Stimulated activated naive CD8-positive, alpha-beta T cell treated with anti-CD3 and anti-CD28 coated beads, Interleukin-15, amount 100 ng/mL, for 72 hours (primary cell): Measurements from ENCODE around the gene GLIPR2.
"Not testable (repeated sequence)": the region's sequence is repeated elsewhere in the genome, so short reads cannot be mapped to it uniquely, and the experiment has no call there.

Source experiments
- ATAC-seq: fragments of 150-1000 bp; cut with Tn5 transposase; 2 replicates; pipeline ENCODE4 v1.10.0; 2021; ENCODE audit warnings: mild to moderate bottlenecking, moderate library complexity
- DNase-seq, 2 donors: peaks; one replicate each; pipeline ENCODE4 v3.0.0; 2021 to 2022
- H3K27ac Mint-ChIP-seq, 2 donors: one replicate each; pipeline ENCODE4 v1.8.0; 2022; ENCODE audit warnings: mild to moderate bottlenecking in 2 of 2, mixed read lengths in 2 of 2, moderate library complexity in 2 of 2
- H3K27me3 Mint-ChIP-seq: one replicate; pipeline ENCODE4 v1.8.0; 2022; ENCODE audit warnings: mixed read lengths
- H3K4me1 Mint-ChIP-seq: one replicate; pipeline ENCODE4 v1.8.0; 2022; ENCODE audit warnings: mild to moderate bottlenecking, mixed read lengths
- H3K4me3 Mint-ChIP-seq, 2 donors: one replicate each; pipeline ENCODE4 v1.8.0; 2022; ENCODE audit warnings: mild to moderate bottlenecking in 2 of 2, mixed read lengths in 2 of 2, moderate library complexity in 1 of 2
- H3K9me3 Mint-ChIP-seq, 2 donors: one replicate each; pipeline ENCODE4 v1.8.0; 2022; ENCODE audit warnings: mixed read lengths in 2 of 2

The GLIPR2 gene

GRCh38 chr9:36146651-36147050 lies 10.1 kb downstream of the GLIPR2 start:
- Mint-ChIP-seq H3K27me3 (no peaks in the 10 kb centered on the region), H3K9me3 (peaks cover 14 to 16% of the 10 kb centered on the region in 2 donors), H3K27ac (no peak overlapping the region), H3K4me1 (peaks cover 94% of the 10 kb centered on the region), H3K4me3 (no peak overlapping the region)
- DNase-seq, result no peak
- no peak for ATAC-seq

DNA sequence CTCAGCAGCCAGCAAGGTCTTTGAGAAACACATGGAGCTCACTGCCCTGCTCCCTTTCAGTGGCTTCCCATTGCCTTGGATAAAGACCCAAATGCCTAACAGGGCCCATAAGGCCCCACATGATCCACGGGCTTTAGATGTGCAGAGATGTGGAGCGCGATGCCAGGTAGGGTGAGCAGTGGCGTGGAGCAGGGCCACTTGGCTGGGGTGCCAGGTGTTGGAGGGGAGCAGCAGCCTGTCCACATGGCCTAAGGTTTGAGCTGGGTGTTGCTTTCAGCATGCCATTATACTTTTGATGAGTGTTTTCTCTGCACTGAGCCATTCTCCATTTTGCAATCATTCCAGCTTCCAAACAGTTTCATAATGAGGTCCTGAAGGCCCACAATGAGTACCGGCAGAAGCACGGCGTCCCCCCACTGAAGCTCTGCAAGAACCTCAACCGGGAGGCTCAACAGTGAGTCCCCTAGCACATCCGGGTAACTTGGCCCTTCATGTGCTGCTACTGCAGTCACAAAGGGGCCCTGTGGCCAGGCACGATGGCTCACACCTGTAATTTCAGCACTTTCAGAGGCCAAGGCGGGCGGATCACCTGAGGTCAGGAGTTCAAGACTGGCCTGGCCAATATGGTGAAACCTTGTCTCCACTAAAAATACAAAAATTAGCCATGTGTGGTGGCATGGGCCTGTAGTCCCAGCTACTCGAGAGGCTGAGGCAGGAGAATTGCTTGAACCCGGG lies 11.1 kb downstream of the GLIPR2 start:
- H3K4me3 Mint-ChIP-seq, result no peak overlapping the region
- ATAC-seq, result no peak
- peaks cover 92% of the 10 kb centered on the region for H3K4me1 Mint-ChIP-seq
- H3K9me3 Mint-ChIP-seq, result peaks cover 14 to 16% of the 10 kb centered on the region in 2 donors
- H3K27ac Mint-ChIP-seq, result no peak overlapping the region
- no peak for DNase-seq
- H3K27me3 Mint-ChIP-seq, result no peaks in the 10 kb centered on the region

GRCh38 chr9:36148311-36149051 lies 11.9 kb downstream of the GLIPR2 start:
- peak overlapping the region; percentile 20 to 40 for H3K4me3 Mint-ChIP-seq
- ATAC-seq (peak; percentile 70), DNase-seq (peak; percentile 72 to 88)
- H3K9me3 Mint-ChIP-seq, result peaks cover 14 to 16% of the 10 kb centered on the region in 2 donors
- peaks cover 91% of the 10 kb centered on the region for H3K4me1 Mint-ChIP-seq
- H3K27me3 Mint-ChIP-seq, result no peaks in the 10 kb centered on the region
- H3K27ac Mint-ChIP-seq, result no peak overlapping the region

DNA sequence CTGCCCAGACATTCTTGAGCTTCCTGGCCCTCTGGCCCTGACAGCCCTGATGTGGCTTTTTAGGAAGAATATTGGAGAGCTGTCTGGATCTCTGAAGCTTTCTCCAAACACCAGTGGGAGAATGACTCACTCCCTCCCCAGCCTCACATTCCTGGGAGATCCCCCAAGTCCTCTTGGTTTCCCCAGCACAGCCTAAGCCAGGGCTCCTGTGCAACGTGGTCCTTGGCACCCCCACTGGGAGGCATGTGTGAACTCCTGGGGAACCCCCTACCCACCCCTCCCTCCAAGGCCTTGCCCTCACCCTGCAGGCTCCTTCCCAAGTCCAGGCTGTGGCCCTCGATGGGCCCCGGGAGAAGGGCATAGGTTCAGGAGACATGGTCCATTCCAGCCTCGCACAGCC lies 12.7 kb downstream of the GLIPR2 start:
- Mint-ChIP-seq H3K9me3 (peaks cover 14 to 16% of the 10 kb centered on the region in 2 donors), H3K4me3 (no peak overlapping the region), H3K27me3 (no peaks in the 10 kb centered on the region), H3K27ac (no peak overlapping the region), H3K4me1 (peaks cover 91% of the 10 kb centered on the region)
- no peak for ATAC-seq
- DNase-seq, result no peak

DNA sequence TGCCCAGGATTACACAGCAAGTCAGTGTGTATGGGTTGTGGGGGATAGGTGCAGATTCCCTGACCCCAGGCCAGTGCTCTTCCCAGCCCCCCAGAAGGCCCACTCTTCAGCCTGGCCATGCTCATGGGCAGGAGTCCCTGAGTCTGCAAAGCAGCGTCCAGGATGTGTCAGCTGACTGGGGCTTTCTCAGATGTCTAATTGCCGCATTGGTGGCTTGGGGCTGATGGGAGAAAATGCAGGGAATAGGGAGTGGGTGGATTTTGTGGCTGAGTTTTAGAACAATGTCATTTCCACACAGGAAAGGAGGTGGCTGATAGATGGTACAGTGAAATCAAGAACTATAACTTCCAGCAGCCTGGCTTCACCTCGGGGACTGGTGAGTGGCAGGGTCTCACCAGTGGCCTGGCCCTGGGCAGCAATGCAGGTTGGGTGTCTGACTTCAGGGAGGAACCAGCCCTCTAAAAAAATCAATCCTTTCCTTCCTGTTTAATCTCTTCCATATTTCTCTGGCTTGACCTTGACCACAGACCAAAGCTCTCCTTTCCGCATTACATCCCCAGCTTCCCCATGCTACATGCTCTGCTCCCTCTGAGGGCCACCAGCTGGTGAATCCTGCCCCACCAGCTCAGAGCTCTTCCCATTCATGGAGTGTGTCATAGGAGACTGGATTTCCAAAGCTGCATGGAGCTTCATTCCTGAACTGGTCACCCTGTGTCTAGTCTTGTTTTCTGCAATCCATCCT lies 14.2 kb downstream of the GLIPR2 start:
- Mint-ChIP-seq H3K4me1 (peaks cover 84% of the 10 kb centered on the region), H3K27ac (peak overlapping the region; percentile 27 to 72)
- ATAC-seq, result no peak

DNA sequence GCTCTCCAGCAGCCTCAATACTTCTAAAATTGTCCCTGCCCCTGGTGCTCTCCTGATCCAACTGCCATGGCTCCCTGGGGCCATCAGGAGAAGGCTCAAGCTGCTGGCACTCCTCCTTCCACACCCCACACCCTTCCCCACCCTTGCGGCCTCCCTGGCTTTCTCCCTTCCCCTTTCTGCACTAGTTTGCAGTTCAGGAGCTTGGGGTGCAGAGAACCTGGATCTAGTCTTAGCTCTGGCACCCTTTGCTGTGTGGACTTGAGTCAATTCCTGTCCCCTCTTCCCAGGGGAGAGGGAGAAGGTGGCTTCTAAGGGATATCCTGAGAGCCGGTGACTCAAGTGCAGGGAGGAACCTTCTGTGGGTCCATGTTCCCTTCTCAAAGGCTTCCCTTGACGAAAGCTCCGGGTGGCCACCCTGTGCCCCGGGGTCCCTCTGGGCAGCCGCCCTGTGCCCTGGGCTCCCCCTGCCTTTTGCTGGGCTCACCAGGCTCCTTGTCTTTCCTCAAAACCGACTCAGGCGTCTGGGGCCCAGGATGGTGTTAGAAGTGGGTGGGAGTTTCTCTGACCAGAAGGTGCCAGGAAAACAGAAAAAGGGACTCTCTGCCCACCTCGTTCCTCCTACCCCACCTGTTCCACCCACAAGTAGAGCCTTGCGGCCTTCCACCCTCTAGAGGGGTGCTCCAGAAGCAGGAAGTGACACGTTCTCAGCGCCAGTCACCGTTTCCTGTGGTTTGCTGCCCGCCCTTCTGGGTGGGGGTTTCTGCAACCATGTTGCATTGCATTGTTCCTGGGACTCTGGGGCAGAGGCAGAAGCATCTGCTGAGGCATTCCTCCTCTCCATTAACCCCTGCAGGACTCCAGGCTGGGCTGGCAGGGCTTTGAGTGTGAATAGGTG lies 15.0 kb downstream of the GLIPR2 start:
- Mint-ChIP-seq H3K4me1 (peaks cover 80% of the 10 kb centered on the region), H3K27ac (peak overlapping the region; percentile 94 to 95), H3K4me3 (peak overlapping the region; percentile 78 to 86), H3K9me3 (peaks cover 0 to under 1% of the 10 kb centered on the region in 2 donors), H3K27me3 (no peaks in the 10 kb centered on the region)
- DNase-seq (peak; percentile 75 to 85), ATAC-seq (peak; percentile 93)

More for the DNA sequence above, 14.2 kb downstream of the GLIPR2 start:
- H3K27me3 Mint-ChIP-seq, result no peaks in the 10 kb centered on the region
- H3K9me3 Mint-ChIP-seq, result peaks cover 8 to 9% of the 10 kb centered on the region in 2 donors
- no peak for DNase-seq
- H3K4me3 Mint-ChIP-seq, result peak overlapping the region; percentile 78 to 86

GRCh38 chr9:36152741-36153438 lies 16.4 kb downstream of the GLIPR2 start:
- peak overlapping the region in 1 of 2 donors; percentile 63 for H3K27ac Mint-ChIP-seq
- no peak for ATAC-seq
- DNase-seq, result no peak
- H3K4me3 Mint-ChIP-seq, result peak overlapping the region in 1 of 2 donors; percentile 44
- no peaks in the 10 kb centered on the region for H3K9me3 Mint-ChIP-seq
- H3K4me1 Mint-ChIP-seq, result peaks cover 69% of the 10 kb centered on the region
- no peaks in the 10 kb centered on the region for H3K27me3 Mint-ChIP-seq

DNA sequence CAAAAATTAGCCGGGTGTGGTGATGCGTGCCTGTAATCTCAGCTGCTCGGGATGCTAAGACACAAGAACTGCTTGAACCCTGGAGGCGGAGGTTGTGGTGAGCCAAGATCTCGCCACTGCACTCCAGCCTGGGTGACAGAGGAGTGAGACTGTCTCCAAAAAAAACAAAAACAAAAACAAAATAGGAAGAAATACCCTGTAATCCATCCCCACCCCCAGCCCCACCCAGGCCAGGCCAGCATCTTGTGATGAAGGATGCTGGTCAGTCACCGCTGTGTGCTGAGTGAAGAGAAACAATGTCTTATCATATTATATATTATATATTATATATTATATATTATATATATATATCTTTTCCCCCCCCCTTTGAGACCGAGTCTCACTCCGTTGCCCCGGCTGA lies 17.2 kb downstream of the GLIPR2 start:
- ATAC-seq (no peak), DNase-seq (no peak)
- H3K4me3 Mint-ChIP-seq, result no peak overlapping the region
- H3K9me3 Mint-ChIP-seq, result no peaks in the 10 kb centered on the region
- no peak overlapping the region for H3K27ac Mint-ChIP-seq
- peaks cover 68% of the 10 kb centered on the region for H3K4me1 Mint-ChIP-seq
- no peaks in the 10 kb centered on the region for H3K27me3 Mint-ChIP-seq

GRCh38 chr9:36154331-36154952 lies 17.9 kb downstream of the GLIPR2 start:
- DNase-seq (no peak), ATAC-seq (no peak)
- peak overlapping the region in 1 of 2 donors; percentile 44 for H3K4me3 Mint-ChIP-seq
- no peaks in the 10 kb centered on the region for H3K27me3 Mint-ChIP-seq
- H3K4me1 Mint-ChIP-seq, result peaks cover 61% of the 10 kb centered on the region
- peak overlapping the region in 1 of 2 donors; percentile 47 for H3K27ac Mint-ChIP-seq
- no peaks in the 10 kb centered on the region for H3K9me3 Mint-ChIP-seq

- Mint-ChIP-seq H3K4me3 (no peak overlapping the region), H3K27ac (no peak overlapping the region), H3K4me1 (peaks cover 45% of the 10 kb centered on the region), H3K27me3 (no peaks in the 10 kb centered on the region), H3K9me3 (no peaks in the 10 kb centered on the region)
- ATAC-seq, result no peak
- DNase-seq, result no peak
These were observed 19.6 kb downstream of the GLIPR2 start for GRCh38 chr9:36156116-36156515.

DNA sequence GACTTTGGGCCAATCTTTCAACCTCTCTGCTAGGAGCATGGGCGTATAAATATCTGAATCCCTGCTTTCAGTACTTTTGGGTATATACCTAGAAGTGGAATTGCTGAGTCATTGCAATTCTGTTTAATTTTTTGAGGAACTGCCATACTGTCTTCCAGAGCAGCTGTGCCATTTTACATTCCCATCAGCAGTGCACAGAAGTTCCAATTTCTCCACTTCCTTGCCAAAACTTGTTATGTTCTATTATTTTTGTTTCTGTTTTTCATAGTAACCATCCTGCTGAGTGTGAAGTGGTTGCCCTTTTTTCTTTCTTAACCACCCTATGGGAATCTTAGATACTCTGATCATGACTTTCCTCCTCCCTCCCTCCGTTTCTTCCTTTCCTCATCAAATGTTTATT lies 21.6 kb downstream of the GLIPR2 start:
- DNase-seq, result no peak
- Mint-ChIP-seq H3K27ac (no peak overlapping the region), H3K9me3 (no peaks in the 10 kb centered on the region)

DNA sequence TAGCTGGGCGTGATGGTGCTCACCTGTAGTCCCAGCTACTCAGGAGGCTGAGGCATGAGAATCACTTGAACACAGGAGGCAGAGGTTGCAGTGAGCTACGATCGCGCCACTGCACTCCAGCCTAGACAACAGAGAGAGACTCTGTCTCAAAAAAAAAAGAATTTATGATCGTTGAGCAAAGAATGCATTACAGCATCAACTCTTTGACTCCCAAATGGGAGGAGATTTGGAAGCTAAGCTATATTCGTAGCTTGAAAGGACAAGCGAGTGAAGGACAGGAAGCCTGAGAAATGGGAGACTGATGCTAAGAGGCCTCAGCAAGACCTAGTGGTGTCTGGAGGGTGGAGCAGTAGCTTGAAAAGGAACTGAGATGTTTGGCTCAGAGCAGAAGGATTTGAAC lies 22.4 kb downstream of the GLIPR2 start:
- no peak overlapping the region for H3K4me3 Mint-ChIP-seq
- H3K9me3 Mint-ChIP-seq, result no peaks in the 10 kb centered on the region
- ATAC-seq (no peak), DNase-seq (no peak)
- no peaks in the 10 kb centered on the region for H3K27me3 Mint-ChIP-seq
- H3K4me1 Mint-ChIP-seq, result peaks cover 19% of the 10 kb centered on the region
- H3K27ac Mint-ChIP-seq, result no peak overlapping the region

More for the DNA sequence above, 21.6 kb downstream of the GLIPR2 start:
- Mint-ChIP-seq H3K4me1 (peaks cover 27% of the 10 kb centered on the region), H3K27me3 (no peaks in the 10 kb centered on the region), H3K4me3 (no peak overlapping the region)
- no peak for ATAC-seq

GRCh38 chr9:36159509-36159908 lies 23.0 kb downstream of the GLIPR2 start:
- H3K27ac Mint-ChIP-seq, DNase-seq, H3K9me3 Mint-ChIP-seq, ATAC-seq, H3K27me3 Mint-ChIP-seq, H3K4me3 Mint-ChIP-seq: not testable (repeated sequence)
- peaks cover 13% of the 10 kb centered on the region for H3K4me1 Mint-ChIP-seq

DNA sequence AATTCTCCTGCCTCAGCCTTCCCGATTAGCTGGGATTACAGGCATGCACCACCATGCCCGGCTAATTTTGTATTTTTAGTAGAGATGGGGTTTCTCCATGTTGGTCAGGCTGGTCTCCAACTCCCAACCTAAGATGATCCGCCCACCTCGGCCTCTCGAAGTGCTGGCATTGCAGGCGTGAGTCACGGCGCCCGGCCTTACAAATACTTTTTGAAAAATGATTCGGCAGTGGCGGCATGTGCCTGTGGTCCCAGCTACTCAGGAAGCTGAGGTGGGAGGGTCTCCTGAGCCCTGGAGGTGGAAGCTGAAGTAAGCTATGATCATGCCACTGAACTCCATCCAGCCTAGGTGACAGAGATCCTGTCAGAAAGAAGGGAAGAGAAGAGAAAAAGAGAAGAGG lies 23.6 kb downstream of the GLIPR2 start:
- not testable (repeated sequence) for H3K4me1 Mint-ChIP-seq, H3K9me3 Mint-ChIP-seq, H3K27me3 Mint-ChIP-seq, H3K27ac Mint-ChIP-seq, H3K4me3 Mint-ChIP-seq, DNase-seq, ATAC-seq
